ENCODE measurements around the gene HCN4.

The HCN4 gene

GRCh38 chr15:73287019-73287418 is 81.7 kb downstream of the HCN4 start:
- DNase-seq: no peak

- no peak for DNase-seq
Observed at GRCh38 chr15:73286311-73286710, 82.4 kb downstream of the HCN4 start.

- DNase-seq: no peak
Observed at GRCh38 chr15:73284090-73284716, 84.6 kb downstream of the HCN4 start.

GRCh38 chr15:73283366-73283962 is 85.3 kb downstream of the HCN4 start:
- peak; percentile 13 for DNase-seq

GRCh38 chr15:73282567-73283365 is 86.0 kb downstream of the HCN4 start:
- no peak for DNase-seq

- DNase-seq: no peak
Observed at GRCh38 chr15:73275862-73276261, 92.9 kb downstream of the HCN4 start.

- DNase-seq: peak; percentile 49
Observed at GRCh38 chr15:73273181-73274002, 95.4 kb downstream of the HCN4 start.

GRCh38 chr15:73270366-73271097 is 98.2 kb downstream of the HCN4 start:
- no peak for DNase-seq

Data from NCI-H146 (cell line).